CD14-positive monocyte (primary cell): ENCODE results near the gene RSPRY1. TPM values are rescaled to one million over a fixed set of nuclear protein-coding genes. Genes with fewer than 3 reads are reported as not detected.
A peak's percentile ranks its signal among the peaks of the same experiment; 100 is the strongest.

Experiments used
- DNase-seq, 3 donors: peaks; one replicate each; pipeline ENCODE4 v3.0.0-alpha.2; 2011 to 2022
- H2AFZ ChIP-seq: 2 replicates; pipeline ENCODE4 v1.6.0; 2012; ENCODE audit warnings: mild to moderate bottlenecking, low read depth, low read length, inconsistent platforms; ENCODE audit not compliant: insufficient read depth, poor library complexity, severe bottlenecking
- H3K27ac ChIP-seq, 2 donors: 1 replicate in 1 of 2; 2 replicates in 1 of 2; pipeline ENCODE4 v1.5.1; 2012 to 2013; ENCODE audit warnings: low read length in 2 of 2, control low read depth in 1 of 2, inconsistent platforms in 1 of 2, low read depth in 1 of 2, mild to moderate bottlenecking in 1 of 2
- H3K27me3 ChIP-seq, 2 donors: one replicate each; pipeline versions ENCODE4 v1.6.0 to v1.6.1; 2011 to 2013; ENCODE audit warnings: low read length in 2 of 2; ENCODE audit not compliant: control insufficient read depth in 2 of 2, insufficient read depth in 2 of 2
- H3K36me3 ChIP-seq, 2 donors: replicated peaks in 1 of 2; 1 replicate in 1 of 2; 2 replicates in 1 of 2; pipeline versions ENCODE4 v1.5.1 to v1.6.1; 2012 to 2013; ENCODE audit warnings: low read length in 2 of 2, control low read depth in 1 of 2, inconsistent platforms in 1 of 2, mild to moderate bottlenecking in 1 of 2; ENCODE audit not compliant: insufficient read depth in 2 of 2, control insufficient read depth in 1 of 2
- H3K4me1 ChIP-seq, 2 donors: 1 replicate in 1 of 2; 2 replicates in 1 of 2; pipeline versions ENCODE4 v1.5.1 to v1.6.1; 2012 to 2013; ENCODE audit warnings: low read length in 2 of 2, control low read depth in 1 of 2, inconsistent platforms in 1 of 2, mild to moderate bottlenecking in 1 of 2, moderate library complexity in 1 of 2; ENCODE audit not compliant: insufficient read depth in 2 of 2, control insufficient read depth in 1 of 2
- H3K4me2 ChIP-seq: replicated peaks from 2 replicates; pipeline ENCODE3; 2012; ENCODE audit warnings: low read length, moderate library complexity, mild to moderate bottlenecking; ENCODE audit not compliant: poor library complexity, severe bottlenecking; ENCODE audit errors: extremely low read depth
- H3K4me3 ChIP-seq, 3 experiments: fragments of 200-600 bp in 1 of 3; sonication (generic) in 1 of 3; replicated peaks in 1 of 3; 1 replicate in 2 of 3; 2 replicates in 1 of 3; pipeline ENCODE4 v1.5.1; 2011 to 2013; ENCODE audit warnings: low read length in 3 of 3, mild to moderate bottlenecking in 3 of 3, control low read depth in 2 of 3, low read depth in 2 of 3, inconsistent platforms in 1 of 3, moderate library complexity in 1 of 3
- H3K79me2 ChIP-seq: 2 replicates; pipeline ENCODE4 v1.6.0; 2012; ENCODE audit warnings: mild to moderate bottlenecking, control low read depth, inconsistent platforms, low read length, moderate library complexity; ENCODE audit not compliant: insufficient read depth
- H3K9ac ChIP-seq: 2 replicates; pipeline ENCODE4 v1.6.0; 2017; ENCODE audit warnings: low read length, mild to moderate bottlenecking; ENCODE audit not compliant: insufficient read depth, poor library complexity, severe bottlenecking
- H3K9me3 ChIP-seq, 2 donors: replicated peaks in 1 of 2; 1 replicate in 1 of 2; 2 replicates in 1 of 2; pipeline versions ENCODE4 v1.5.1 to v1.6.1; 2012 to 2013; ENCODE audit warnings: low read length in 2 of 2, control low read depth in 1 of 2; ENCODE audit not compliant: control insufficient read depth in 1 of 2, insufficient read depth in 1 of 2
- H4K20me1 ChIP-seq: 2 replicates; pipeline ENCODE4 v1.6.0; 2012; ENCODE audit warnings: mild to moderate bottlenecking, low read length, control low read depth, moderate library complexity; ENCODE audit not compliant: insufficient read depth
- H3K27ac Mint-ChIP-seq, 7 donors: one replicate each; pipeline ENCODE4 v1.8.0; 2020; ENCODE audit warnings: mild to moderate bottlenecking in 7 of 7, mixed read lengths in 7 of 7, moderate library complexity in 6 of 7, inconsistent platforms in 2 of 7
- H3K27me3 Mint-ChIP-seq, 3 donors: one replicate each; pipeline ENCODE4 v1.8.0; 2021 to 2022; ENCODE audit warnings: low read depth in 3 of 3, mild to moderate bottlenecking in 3 of 3, mixed read lengths in 3 of 3, moderate library complexity in 3 of 3, inconsistent platforms in 1 of 3
- H3K36me3 Mint-ChIP-seq, 2 donors: one replicate each; pipeline ENCODE4 v1.8.0; 2020; ENCODE audit warnings: mixed read lengths in 2 of 2, inconsistent platforms in 1 of 2, mild to moderate bottlenecking in 1 of 2
- H3K4me1 Mint-ChIP-seq: one replicate; pipeline ENCODE4 v1.8.0; 2020; ENCODE audit warnings: mild to moderate bottlenecking, mixed read lengths
- H3K4me3 Mint-ChIP-seq, 2 donors: one replicate each; pipeline ENCODE4 v1.8.0; 2020; ENCODE audit warnings: mild to moderate bottlenecking in 2 of 2, mixed read lengths in 2 of 2, moderate library complexity in 1 of 2
- H3K9me3 Mint-ChIP-seq, 7 donors: one replicate each; pipeline ENCODE4 v1.8.0; 2020 to 2022; ENCODE audit warnings: mixed read lengths in 7 of 7, mild to moderate bottlenecking in 6 of 7, moderate library complexity in 6 of 7, inconsistent platforms in 2 of 7
- WGBS: methylation state at CpG from one replicate; pipeline ENCODE4 v1.1.5; 2013; ENCODE audit warnings: missing lambda C conversion rate; ENCODE audit not compliant: insufficient coverage; 5-methylcytosine and 5-hydroxymethylcytosine counted together
- intact Hi-C, 2 donors: fragments of 100-400 bp; cut with micrococcal nuclease; formaldehyde crosslinking; loops; one replicate each; pipeline versions ENCODE4 v1.15.0 to v1.15.1; 2023
- polyA plus RNA-seq, 3 donors: library from polyadenylated mRNA; depleted of rRNA in 1 of 3; unstranded in 2 of 3; stranded (reverse) in 1 of 3; fragments of 300-500 nt in 2 of 3; fragments of >200 nt in 1 of 3; fragmentation: Illumina TruSeq in 2 of 3; gene quantifications; 1 replicate in 2 of 3; 2 replicates in 1 of 3; pipeline ENCODE4 v1.2.3, GENCODE V29; 2012 to 2021
- TF ChIP-seq, protein P1 (sequence below): fragments of 200-600 bp; IDR thresholded peaks from one replicate; pipeline ENCODE4 v1.8.0; 2022; ENCODE audit warnings: antibody characterized with exemption, mild to moderate bottlenecking

RSPRY1 gene
- polyA plus RNA-seq, 3 donors = 15.7 to 28.3 (median 21.3) TPM

DNA sequence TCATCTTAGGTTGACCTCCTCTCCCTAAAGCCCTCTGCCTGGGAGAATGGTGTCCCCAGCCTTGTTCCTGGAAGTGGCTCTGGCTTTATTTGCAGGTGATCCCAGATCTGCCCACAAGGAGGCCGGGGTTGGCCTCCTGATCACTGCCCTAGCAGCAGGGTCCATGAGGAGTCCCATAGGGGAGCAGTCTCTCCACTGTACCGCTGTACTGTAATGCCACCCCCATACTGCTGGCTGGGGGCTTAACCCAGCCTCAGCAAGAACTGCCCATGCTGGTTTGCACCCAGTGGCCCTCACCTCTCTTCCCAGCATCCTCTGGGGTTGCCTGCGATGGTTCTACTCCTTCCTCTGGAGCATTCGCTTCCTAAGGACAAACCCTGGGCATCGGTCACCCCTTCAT, 39.4 kb upstream of the RSPRY1 start:
- no peak for DNase-seq
- no peak overlapping the region for H2AFZ ChIP-seq
- H3K4me1 Mint-ChIP-seq = peaks cover 35% of the 10 kb centered on the region

DNA sequence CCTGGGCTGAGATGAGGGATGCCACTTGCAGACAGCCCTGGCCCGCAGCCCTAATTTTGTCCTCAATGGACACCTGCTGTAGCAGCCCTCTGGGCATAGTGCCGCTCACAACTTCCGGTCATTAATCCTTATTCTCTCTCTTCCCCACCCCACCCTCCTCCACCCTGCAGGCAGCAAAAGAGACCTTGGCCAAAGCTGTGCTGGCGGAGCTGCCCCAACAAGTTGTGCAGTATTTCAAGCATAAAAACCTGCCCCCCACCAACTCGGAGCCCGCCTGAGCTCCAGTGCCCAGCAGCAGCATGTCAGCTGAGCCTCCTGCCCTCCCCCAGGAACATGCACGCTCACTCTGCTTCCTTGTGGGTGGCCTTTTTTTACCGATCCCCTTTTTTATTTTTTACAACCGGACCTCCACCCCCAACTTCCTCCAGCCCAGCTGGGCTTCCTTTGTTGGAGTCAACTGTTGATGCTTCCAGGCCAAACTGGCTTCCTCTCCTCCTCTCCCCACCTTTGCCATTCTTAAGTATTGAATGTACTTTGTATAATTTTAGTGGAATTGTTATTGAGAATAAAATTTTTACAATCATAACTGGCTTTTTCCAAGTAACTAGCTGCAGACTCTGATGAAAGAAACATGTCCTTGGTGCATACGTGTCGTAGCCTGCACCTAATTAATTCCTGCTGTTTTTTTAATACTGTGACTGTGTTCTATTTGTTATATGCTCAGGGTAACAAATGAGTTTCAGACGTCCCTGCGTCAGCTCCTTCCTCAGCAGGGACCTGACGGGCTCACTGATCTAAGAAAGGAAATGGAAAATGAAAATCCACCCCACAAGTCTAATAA, 38.5 kb upstream of the RSPRY1 start:
- H3K27me3 ChIP-seq = no peaks in the 10 kb centered on the region
- H3K27ac Mint-ChIP-seq = peak overlapping the region in 5 of 7 donors; percentile 2 to 63 (median 37)
- H4K20me1 ChIP-seq = peaks cover 11% of the 10 kb centered on the region
- peaks cover 40 to 69% of the 10 kb centered on the region in 2 donors for H3K36me3 Mint-ChIP-seq
- TF ChIP-seq, protein P1, sequence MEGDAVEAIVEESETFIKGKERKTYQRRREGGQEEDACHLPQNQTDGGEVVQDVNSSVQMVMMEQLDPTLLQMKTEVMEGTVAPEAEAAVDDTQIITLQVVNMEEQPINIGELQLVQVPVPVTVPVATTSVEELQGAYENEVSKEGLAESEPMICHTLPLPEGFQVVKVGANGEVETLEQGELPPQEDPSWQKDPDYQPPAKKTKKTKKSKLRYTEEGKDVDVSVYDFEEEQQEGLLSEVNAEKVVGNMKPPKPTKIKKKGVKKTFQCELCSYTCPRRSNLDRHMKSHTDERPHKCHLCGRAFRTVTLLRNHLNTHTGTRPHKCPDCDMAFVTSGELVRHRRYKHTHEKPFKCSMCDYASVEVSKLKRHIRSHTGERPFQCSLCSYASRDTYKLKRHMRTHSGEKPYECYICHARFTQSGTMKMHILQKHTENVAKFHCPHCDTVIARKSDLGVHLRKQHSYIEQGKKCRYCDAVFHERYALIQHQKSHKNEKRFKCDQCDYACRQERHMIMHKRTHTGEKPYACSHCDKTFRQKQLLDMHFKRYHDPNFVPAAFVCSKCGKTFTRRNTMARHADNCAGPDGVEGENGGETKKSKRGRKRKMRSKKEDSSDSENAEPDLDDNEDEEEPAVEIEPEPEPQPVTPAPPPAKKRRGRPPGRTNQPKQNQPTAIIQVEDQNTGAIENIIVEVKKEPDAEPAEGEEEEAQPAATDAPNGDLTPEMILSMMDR = no peak
- H3K36me3 ChIP-seq = peaks cover 26 to 87% of the 10 kb centered on the region in 2 donors
- no peak overlapping the region for H2AFZ ChIP-seq
- H3K9ac ChIP-seq = no peak overlapping the region
- peaks cover 35% of the 10 kb centered on the region for H3K4me1 Mint-ChIP-seq
- 11% methylated on average over 11 of the region's 14 CpGs for WGBS
- intact Hi-C loops = no loop called here
- H3K9me3 ChIP-seq = no peaks in the 10 kb centered on the region
- H3K4me3 ChIP-seq = no peak overlapping the region
- H3K4me3 Mint-ChIP-seq = peak overlapping the region; percentile 27 to 70
- peaks cover 10 to 15% of the 10 kb centered on the region in 2 donors for H3K4me1 ChIP-seq
- H3K27ac ChIP-seq = peak overlapping the region; percentile 9 to 24
- no peaks in the 10 kb centered on the region for H3K9me3 Mint-ChIP-seq
- no peaks in the 10 kb centered on the region for H3K79me2 ChIP-seq
- peaks cover 0 to 2% (median 0%) of the 10 kb centered on the region in 3 donors for H3K27me3 Mint-ChIP-seq
- peak overlapping the region; percentile 26 for H3K4me2 ChIP-seq
- no peak for DNase-seq

More for the DNA sequence above, 39.4 kb upstream of the RSPRY1 start:
- Mint-ChIP-seq H3K27ac (no peak overlapping the region), H3K36me3 (peaks cover 41 to 68% of the 10 kb centered on the region in 2 donors), H3K4me3 (no peak overlapping the region), H3K27me3 (peaks cover 0 to 2% (median 0%) of the 10 kb centered on the region in 3 donors), H3K9me3 (no peaks in the 10 kb centered on the region)
- 96% methylated on average over 4 of the region's 5 CpGs for WGBS
- Histone ChIP-seq H3K27ac (peak overlapping the region in 1 of 2 donors; percentile 9), H4K20me1 (peaks cover 11% of the 10 kb centered on the region), H3K4me1 (peaks cover 10 to 15% of the 10 kb centered on the region in 2 donors), H3K4me2 (no peak overlapping the region), H3K4me3 (no peak overlapping the region), H3K27me3 (no peaks in the 10 kb centered on the region), H3K9me3 (no peaks in the 10 kb centered on the region), H3K36me3 (peaks cover 21 to 87% of the 10 kb centered on the region in 2 donors), H3K9ac (no peak overlapping the region), H3K79me2 (no peaks in the 10 kb centered on the region)
- intact Hi-C loops = no loop called here
- TF ChIP-seq, protein P1 = peak; percentile 29
